Thymus (tissue), 11 donors: ENCODE results near the gene CAST. TPM values are rescaled to one million over a fixed set of nuclear protein-coding genes. Genes with fewer than 3 reads are reported as not detected.

ENCODE experiments used
- DNase-seq, 9 donors: peaks; one replicate each; pipeline ENCODE4 v3.0.0-alpha.2; 2013; ENCODE audit warnings: low spot score in 9 of 9, low read depth in 6 of 9, missing footprints in 1 of 9
- H3K27ac ChIP-seq, 2 donors: one replicate each; pipeline ENCODE4 v1.5.1; 2013; ENCODE audit warnings: control low read depth in 1 of 2, low read depth in 1 of 2, low read length in 1 of 2, mild to moderate bottlenecking in 1 of 2, moderate library complexity in 1 of 2
- H3K27me3 ChIP-seq, 2 donors: one replicate each; pipeline ENCODE4 v1.5.1; 2013; ENCODE audit warnings: low read length in 1 of 2; ENCODE audit not compliant: control insufficient read depth in 2 of 2, insufficient read depth in 1 of 2
- H3K36me3 ChIP-seq, 2 donors: one replicate each; pipeline ENCODE4 v1.5.1; 2013; ENCODE audit warnings: low read length in 1 of 2, mild to moderate bottlenecking in 1 of 2, moderate library complexity in 1 of 2; ENCODE audit not compliant: control insufficient read depth in 2 of 2, insufficient read depth in 2 of 2
- H3K4me1 ChIP-seq, 2 donors: one replicate each; pipeline ENCODE4 v1.5.1; 2013; ENCODE audit warnings: low read length in 2 of 2; ENCODE audit not compliant: control insufficient read depth in 2 of 2, insufficient read depth in 2 of 2
- H3K4me3 ChIP-seq, 2 donors: one replicate each; pipeline ENCODE4 v1.5.1; 2013; ENCODE audit warnings: low read length in 2 of 2, control low read depth in 1 of 2, mild to moderate bottlenecking in 1 of 2
- H3K9me3 ChIP-seq, 2 donors: one replicate each; pipeline ENCODE4 v1.5.1; 2013; ENCODE audit warnings: low read length in 1 of 2, mild to moderate bottlenecking in 1 of 2; ENCODE audit not compliant: control insufficient read depth in 2 of 2, insufficient read depth in 1 of 2
- WGBS: extraction: QIAGEN DNeasy Blood & Tissue Kit; methylation state at CpG from one replicate; pipeline ENCODE4 v1.1.7; 2013; 5-methylcytosine and 5-hydroxymethylcytosine counted together
- polyA plus RNA-seq: library from polyadenylated mRNA; stranded (reverse); fragments of 200-250 nt; gene quantifications from one replicate; pipeline ENCODE4 v1.2.3, GENCODE V29; 2013
- total RNA-seq: library from RNA; stranded (reverse); fragments of 120-200 nt; gene quantifications from one replicate; pipeline ENCODE4 v1.2.4, GENCODE V29; 2013
- donor health status: healthy.

CAST gene
- total and polyA plus RNA-seq, 2 donors = 31.4 to 74.6 TPM

DNA sequence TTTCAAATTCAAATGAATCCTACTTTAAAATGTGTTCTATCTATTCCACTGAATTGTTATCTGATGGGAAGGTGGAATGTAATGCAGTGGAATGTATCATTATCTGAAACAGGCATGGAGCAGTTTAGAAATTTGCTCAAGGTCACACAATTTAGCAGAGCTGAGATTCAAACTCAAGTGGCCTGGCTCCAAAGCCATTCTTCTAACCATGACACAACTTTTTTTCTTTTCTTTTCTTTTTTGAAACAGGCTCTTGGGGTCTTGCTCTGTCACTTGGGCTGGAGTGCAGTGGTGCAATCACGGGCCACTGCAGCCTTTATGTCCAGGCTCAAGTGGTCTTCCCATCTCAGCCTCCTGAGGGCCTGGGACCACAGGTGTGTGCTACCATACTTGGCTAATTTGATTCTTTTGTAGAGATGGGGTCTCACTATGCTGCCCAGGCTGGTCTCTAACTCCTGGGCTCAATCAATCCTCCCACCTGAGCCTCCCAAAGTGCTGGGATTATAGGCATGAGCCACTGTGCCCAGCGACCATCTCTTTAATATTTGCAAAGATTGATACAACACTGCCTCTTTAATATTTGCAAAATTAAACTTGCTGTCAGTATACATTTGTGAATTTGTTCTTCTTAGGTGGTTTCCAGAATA is 50.0 kb downstream of the CAST start:
- Histone ChIP-seq H3K36me3 (no peaks in the 10 kb centered on the region), H3K27ac (no peak overlapping the region), H3K27me3 (no peaks in the 10 kb centered on the region), H3K9me3 (no peaks in the 10 kb centered on the region), H3K4me1 (no peaks in the 10 kb centered on the region), H3K4me3 (no peak overlapping the region)
- DNase-seq = no peak
- WGBS = 97% methylated on average over 2 of the region's 2 CpGs

DNA sequence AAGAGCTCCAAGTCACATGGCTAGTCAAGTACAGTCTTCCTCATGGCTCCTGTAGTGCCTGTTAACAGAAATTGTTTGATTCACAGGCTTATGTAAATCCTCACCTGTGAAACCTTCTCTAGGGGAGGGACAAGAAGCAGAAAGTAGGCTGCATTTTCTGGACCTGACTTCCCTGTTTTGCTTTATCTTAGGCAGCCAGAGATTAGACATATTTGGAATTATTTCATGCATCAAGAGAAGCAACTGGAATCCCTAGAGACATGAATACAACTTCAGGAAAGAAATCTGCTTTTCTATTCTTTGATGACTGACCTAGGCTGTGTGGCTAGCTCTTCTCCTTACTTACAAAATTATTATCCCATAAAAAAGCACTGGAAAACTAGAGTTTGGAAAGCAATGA is 52.3 kb downstream of the CAST start:
- DNase-seq = no peak
- H3K36me3 ChIP-seq = no peaks in the 10 kb centered on the region
- H3K4me1 ChIP-seq = no peaks in the 10 kb centered on the region
- H3K27me3 ChIP-seq = no peaks in the 10 kb centered on the region
- H3K9me3 ChIP-seq = no peaks in the 10 kb centered on the region
- H3K27ac ChIP-seq = no peak overlapping the region
- no peak overlapping the region for H3K4me3 ChIP-seq

DNA sequence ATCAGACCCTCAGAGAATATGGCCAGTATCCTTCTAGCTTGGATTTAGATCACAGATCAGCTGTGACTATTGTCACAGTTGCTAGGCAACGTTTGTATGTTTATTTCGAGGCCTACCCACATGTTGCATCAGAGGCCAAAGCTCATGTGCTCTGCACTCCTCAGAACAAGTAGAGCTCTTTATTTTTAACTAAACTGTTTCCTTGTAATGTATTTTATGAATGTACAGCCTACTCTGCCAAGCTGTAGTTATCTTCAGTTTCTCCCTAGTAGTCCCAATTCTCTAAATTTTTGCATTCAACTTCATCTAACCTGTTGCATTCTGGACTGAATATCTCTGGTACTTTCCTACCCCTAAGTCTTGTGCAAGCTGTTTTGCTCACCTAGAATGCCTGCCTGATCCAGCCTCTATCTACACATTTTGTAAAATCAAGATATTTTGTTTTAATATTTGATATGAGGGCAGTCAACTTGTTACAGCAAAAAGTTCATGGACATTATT is 52.8 kb downstream of the CAST start:
- DNase-seq = peak in 2 of 9 donors; percentile 7 to 46
- Histone ChIP-seq H3K27me3 (no peaks in the 10 kb centered on the region), H3K27ac (no peak overlapping the region), H3K4me1 (no peaks in the 10 kb centered on the region), H3K36me3 (no peaks in the 10 kb centered on the region), H3K4me3 (no peak overlapping the region), H3K9me3 (no peaks in the 10 kb centered on the region)
- 73% methylated on average over 2 of the region's 2 CpGs for WGBS

DNA sequence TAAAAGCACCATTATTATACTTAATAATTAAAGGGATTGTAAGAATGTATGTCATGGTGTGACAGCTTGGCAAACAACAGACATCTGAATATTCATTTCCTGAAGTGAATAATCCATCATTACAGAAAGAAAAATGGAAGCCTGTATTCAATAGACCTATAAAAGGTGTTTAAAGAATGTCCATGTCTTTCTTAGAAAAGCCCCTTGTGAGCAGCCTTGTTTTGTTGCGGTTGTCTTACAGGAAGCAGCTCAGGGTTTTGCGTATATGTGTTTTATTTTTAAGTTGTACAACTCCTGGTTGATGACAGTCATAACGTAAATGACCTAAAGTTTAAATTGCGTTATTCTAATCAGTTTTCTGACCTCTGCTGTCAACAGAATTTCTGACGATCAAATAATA is 53.8 kb downstream of the CAST start:
- Histone ChIP-seq H3K27me3 (no peaks in the 10 kb centered on the region), H3K9me3 (no peaks in the 10 kb centered on the region), H3K36me3 (no peaks in the 10 kb centered on the region), H3K4me1 (no peaks in the 10 kb centered on the region), H3K4me3 (no peak overlapping the region), H3K27ac (no peak overlapping the region)
- 96% methylated on average over 5 of the region's 5 CpGs for WGBS
- DNase-seq = no peak

DNA sequence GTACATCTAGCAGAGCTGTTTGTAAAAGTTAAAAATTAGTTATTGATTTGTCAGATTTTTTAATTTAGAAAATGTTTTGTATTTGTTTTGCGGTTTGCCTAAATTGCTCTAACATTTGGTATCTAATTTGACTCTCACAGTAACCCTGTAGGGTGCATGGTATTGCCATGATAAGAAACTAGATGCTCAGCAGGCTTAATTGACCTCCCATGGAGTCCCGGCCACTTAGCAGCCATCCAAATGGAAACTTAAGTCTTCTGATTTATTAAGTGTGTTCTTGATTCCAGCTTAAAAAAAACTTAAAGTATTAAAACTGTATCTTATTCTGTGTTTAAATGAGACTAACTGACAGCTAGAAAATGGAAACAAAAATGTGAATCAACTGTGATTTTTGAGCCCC is 54.5 kb downstream of the CAST start:
- no peaks in the 10 kb centered on the region for H3K9me3 ChIP-seq
- WGBS = 49% methylated on average over 2 of the region's 2 CpGs
- no peaks in the 10 kb centered on the region for H3K36me3 ChIP-seq
- no peak for DNase-seq
- H3K27me3 ChIP-seq = no peaks in the 10 kb centered on the region
- no peak overlapping the region for H3K27ac ChIP-seq
- H3K4me1 ChIP-seq = no peaks in the 10 kb centered on the region
- no peak overlapping the region for H3K4me3 ChIP-seq

DNA sequence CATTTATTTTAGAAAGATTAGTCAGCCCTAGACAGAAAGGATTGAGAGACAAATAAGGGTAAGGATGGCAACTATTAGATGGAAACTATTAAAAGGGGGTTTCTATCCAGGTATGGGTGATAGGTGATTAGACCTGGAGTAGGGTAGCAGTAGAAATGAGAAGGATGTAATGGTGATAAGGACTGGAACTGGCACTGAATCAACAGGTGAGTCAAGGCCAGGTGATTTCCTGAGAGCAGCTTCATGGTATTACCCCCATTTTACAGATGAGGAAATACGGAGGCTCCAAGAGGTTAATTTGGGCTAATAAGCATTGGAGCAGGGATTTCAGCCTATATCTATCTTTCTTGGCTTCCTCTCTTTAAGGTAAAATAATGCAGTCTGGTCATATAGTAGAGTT is 55.7 kb downstream of the CAST start:
- no peak overlapping the region for H3K4me3 ChIP-seq
- H3K36me3 ChIP-seq = no peaks in the 10 kb centered on the region
- H3K27me3 ChIP-seq = no peaks in the 10 kb centered on the region
- no peak overlapping the region for H3K27ac ChIP-seq
- no peaks in the 10 kb centered on the region for H3K9me3 ChIP-seq
- DNase-seq = no peak
- H3K4me1 ChIP-seq = no peaks in the 10 kb centered on the region
- WGBS = 98% methylated on average over 1 of the region's 1 CpG

DNA sequence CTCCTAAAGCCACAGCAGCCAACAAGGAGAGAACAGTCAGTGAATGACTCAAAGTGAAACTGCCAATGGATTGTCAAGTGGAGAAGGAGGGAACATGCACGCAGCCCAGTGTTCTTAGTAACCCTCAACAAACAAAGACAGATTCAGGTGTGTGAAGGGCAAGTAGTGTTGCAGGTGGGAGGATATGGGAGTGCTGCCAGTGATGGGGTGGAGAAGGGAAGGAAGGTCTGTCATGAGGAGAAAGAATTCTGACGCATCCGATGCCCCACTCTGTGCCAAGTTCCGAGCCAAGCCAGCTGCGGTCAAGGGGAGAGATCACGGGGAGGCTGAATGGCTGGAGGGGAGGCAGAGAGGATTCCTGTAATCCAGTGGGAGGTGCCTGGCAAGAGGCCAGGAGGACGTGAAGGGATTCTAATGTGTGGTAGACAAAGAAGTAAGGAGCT is 56.5 kb downstream of the CAST start:
- 93% methylated on average over 7 of the region's 7 CpGs for WGBS
- Histone ChIP-seq H3K27me3 (no peaks in the 10 kb centered on the region), H3K27ac (no peak overlapping the region), H3K9me3 (no peaks in the 10 kb centered on the region), H3K4me3 (no peak overlapping the region), H3K4me1 (no peaks in the 10 kb centered on the region), H3K36me3 (no peaks in the 10 kb centered on the region)
- DNase-seq = no peak

DNA sequence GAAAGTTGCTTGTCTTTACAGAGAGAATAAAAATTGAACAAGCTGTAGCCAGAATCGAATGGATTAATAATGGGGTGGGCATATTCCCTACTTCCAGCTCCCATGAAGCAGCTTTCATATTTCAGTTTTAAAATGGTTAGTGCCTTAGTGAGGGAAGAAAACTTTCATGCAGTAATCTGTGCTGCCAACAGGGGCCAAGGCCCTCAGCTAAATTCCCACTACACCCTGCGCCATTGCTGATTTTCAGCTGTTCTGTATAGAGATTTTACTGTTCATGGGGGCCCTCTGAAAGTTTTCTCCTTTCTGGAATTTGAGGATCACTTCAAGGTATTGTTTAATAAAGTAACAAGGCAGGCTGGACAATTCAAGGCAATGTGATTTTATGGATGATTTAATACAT is 58.2 kb downstream of the CAST start:
- no peak for DNase-seq
- Histone ChIP-seq H3K36me3 (no peaks in the 10 kb centered on the region), H3K4me1 (no peaks in the 10 kb centered on the region), H3K9me3 (no peaks in the 10 kb centered on the region), H3K27ac (no peak overlapping the region), H3K4me3 (no peak overlapping the region), H3K27me3 (no peaks in the 10 kb centered on the region)
- 99% methylated on average over 2 of the region's 2 CpGs for WGBS

DNA sequence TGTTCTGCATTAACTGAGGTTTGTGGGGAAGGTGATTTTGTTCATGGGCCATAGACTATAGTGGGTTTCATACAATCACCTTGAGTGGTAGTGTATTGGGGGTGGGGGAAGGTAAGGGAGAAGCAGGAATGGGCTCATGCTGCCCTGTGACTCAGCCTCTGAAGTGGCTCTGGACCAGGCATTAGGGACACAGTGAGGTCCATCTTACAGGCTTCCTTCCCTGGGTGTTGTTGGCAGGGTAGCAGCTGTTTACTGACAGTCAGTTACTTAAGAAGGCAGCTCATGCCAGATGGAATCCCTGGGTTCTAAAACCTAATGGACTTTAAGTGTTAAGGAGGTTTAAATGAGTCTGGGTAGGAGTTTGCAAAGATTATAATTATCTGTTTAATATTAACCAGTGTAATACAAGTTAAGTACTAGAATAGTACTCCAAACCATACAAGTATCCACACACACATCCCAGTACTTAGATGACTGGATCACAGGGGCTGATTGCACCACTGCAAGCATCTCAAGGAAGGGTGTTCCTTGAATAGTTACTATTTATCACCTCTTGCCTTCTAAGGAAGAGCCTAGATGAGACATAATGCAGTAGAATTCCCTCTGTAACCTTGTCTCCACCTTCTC is 59.3 kb downstream of the CAST start:
- H3K9me3 ChIP-seq = no peaks in the 10 kb centered on the region
- DNase-seq = no peak
- H3K36me3 ChIP-seq = no peaks in the 10 kb centered on the region
- H3K27ac ChIP-seq = no peak overlapping the region
- no peak overlapping the region for H3K4me3 ChIP-seq
- H3K4me1 ChIP-seq = no peaks in the 10 kb centered on the region
- H3K27me3 ChIP-seq = no peaks in the 10 kb centered on the region
